HCT116 (cell line): ENCODE results near the gene PRKCD. TPM values are rescaled to one million over a fixed set of nuclear protein-coding genes. Genes with fewer than 3 reads are reported as not detected.

Experiments
- ATAC-seq: fragments of 200-7000 bp; cut with Tn5 transposase; 2 replicates; pipeline ENCODE4 v1.9.1; 2020; ENCODE audit warnings: mild to moderate bottlenecking, moderate library complexity
- BruUV-seq: library from RNA; stranded (reverse); fragments of 400-500 nt; replicated peaks from 2 replicates; lab custom pipeline; 2021; lab: Mats Ljungman, UMichigan
- CTCF ChIA-PET: fragments of 300-600 bp; sonication (Branson Sonifier 250); formaldehyde crosslinking; loops from one replicate; lab custom pipeline; 2021; ENCODE audit warnings: antibody characterized with exemption; lab: Charles Lee
- POLR2A ChIA-PET: fragments of 300-600, 350-600 bp; sonication (Branson Sonifier 250); formaldehyde crosslinking; loops from one replicate; lab custom pipeline; 2021; ENCODE audit warnings: antibody characterized with exemption; lab: Charles Lee
- RAD21 ChIA-PET, 2 experiments: fragments of 300-600 bp; sonication (Branson Sonifier 250); formaldehyde crosslinking; loops; one replicate each; lab custom pipeline; 2023; ENCODE audit warnings: low total read pairs in 2 of 2; ENCODE audit not compliant: uncharacterized antibody in 2 of 2, unreplicated experiment in 2 of 2, low non-redundant PET in 1 of 2; lab: Charles Lee
- DNase-seq: peaks from one replicate; pipeline ENCODE4 v3.0.0-alpha.2; 2010; ENCODE audit warnings: low read depth, low spot score
- H2AFZ ChIP-seq: fragments of 200-600 bp; shearing (Covaris generic), sonication (generic); 2 replicates; pipeline ENCODE4 v1.6.1; 2017; ENCODE audit warnings: low read depth, mixed run types, mixed read lengths, antibody characterized with exemption, low read length; ENCODE audit not compliant: poor library complexity, severe bottlenecking
- H3K27ac ChIP-seq: 2 replicates; pipeline ENCODE4 v1.5.1; 2012; ENCODE audit warnings: low read depth, low read length
- H3K27me3 ChIP-seq: fragments of 200-600 bp; sonication (generic); 2 replicates; pipeline ENCODE4 v1.6.1; 2016; ENCODE audit warnings: mixed run types, low read length, mixed read lengths; ENCODE audit not compliant: insufficient read depth
- H3K36me3 ChIP-seq, 2 experiments: fragments of 200-500 bp in 1 of 2; fragments of 200-600 bp in 1 of 2; sonication (Bioruptor generic) in 1 of 2; sonication (generic) in 1 of 2; 2 replicates each; pipeline versions ENCODE4 v1.5.1 to v1.6.1; 2014 to 2016; ENCODE audit warnings: low read length in 2 of 2, inconsistent platforms in 1 of 2, mixed read lengths in 1 of 2, mixed run types in 1 of 2; ENCODE audit not compliant: insufficient read depth in 2 of 2, control insufficient read depth in 1 of 2
- H3K4me1 ChIP-seq, 2 experiments: fragments of 200-600 bp in 1 of 2; sonication (generic) in 1 of 2; 2 replicates each; pipeline versions ENCODE4 v1.5.1 to v1.6.1; 2012 to 2017; ENCODE audit warnings: low read length in 2 of 2, inconsistent platforms in 1 of 2, mild to moderate bottlenecking in 1 of 2, mixed read lengths in 1 of 2, mixed run types in 1 of 2, moderate library complexity in 1 of 2; ENCODE audit not compliant: insufficient read depth in 2 of 2, control insufficient read depth in 1 of 2
- H3K4me2 ChIP-seq: fragments of 200-600 bp; sonication (generic); 2 replicates; pipeline ENCODE4 v1.6.1; 2017; ENCODE audit warnings: mixed run types, low read length, mixed read lengths
- H3K4me3 ChIP-seq, 2 experiments: fragments of 200-600 bp in 1 of 2; sonication (generic) in 1 of 2; replicated peaks in 1 of 2; 2 replicates each; pipeline ENCODE4 v1.5.1; 2011 to 2016; ENCODE audit warnings: low read length in 2 of 2, control low read depth in 1 of 2, low read depth in 1 of 2, mild to moderate bottlenecking in 1 of 2, mixed read lengths in 1 of 2, mixed run types in 1 of 2
- H3K79me2 ChIP-seq: fragments of 200-600 bp; sonication (generic); 2 replicates; pipeline ENCODE4 v1.6.1; 2017; ENCODE audit warnings: mild to moderate bottlenecking, mixed run types, low read length, moderate library complexity, mixed read lengths; ENCODE audit not compliant: insufficient read depth
- H3K9ac ChIP-seq: fragments of 200-600 bp; sonication (generic); 2 replicates; pipeline ENCODE4 v1.6.1; 2016; ENCODE audit warnings: low read length, mixed read lengths
- H3K9me2 ChIP-seq: fragments of 200-600 bp; sonication (generic), shearing (Covaris generic); 2 replicates; pipeline ENCODE4 v1.6.1; 2017; ENCODE audit warnings: mixed run types, mild to moderate bottlenecking, moderate library complexity; ENCODE audit not compliant: insufficient read depth
- H3K9me3 ChIP-seq, 2 experiments: fragments of 200-500 bp in 1 of 2; fragments of 200-600 bp in 1 of 2; sonication (Bioruptor generic) in 1 of 2; sonication (generic) in 1 of 2; 2 replicates each; pipeline ENCODE4 v1.6.1; 2014 to 2017; ENCODE audit warnings: low read length in 2 of 2, mixed read lengths in 2 of 2, inconsistent platforms in 1 of 2, low read depth in 1 of 2, mild to moderate bottlenecking in 1 of 2, mixed run types in 1 of 2, moderate library complexity in 1 of 2; ENCODE audit not compliant: control insufficient read depth in 1 of 2, insufficient read depth in 1 of 2
- H4K20me1 ChIP-seq: fragments of 200-600 bp; sonication (generic), shearing (Covaris generic); 2 replicates; pipeline ENCODE4 v1.6.1; 2017; ENCODE audit warnings: mixed run types, mild to moderate bottlenecking, moderate library complexity; ENCODE audit not compliant: insufficient read depth
- EGR1 ChIP-seq: IDR thresholded peaks from 2 replicates; pipeline ENCODE4 v1.6.1; 2012; ENCODE audit warnings: low read depth
- EZH2 ChIP-seq: fragments of 200-600 bp; sonication (generic); IDR thresholded peaks from 2 replicates; pipeline ENCODE4 v1.6.1; 2017; ENCODE audit warnings: antibody characterized with exemption, mixed run types
- POLR2A ChIP-seq: IDR thresholded peaks from 2 replicates; pipeline ENCODE4 v1.7.0; 2011; ENCODE audit warnings: borderline replicate concordance; ENCODE audit not compliant: insufficient read depth, insufficient read length; ENCODE audit errors: extremely low read depth
- SIN3A ChIP-seq: IDR thresholded peaks from 2 replicates; pipeline ENCODE4 v1.6.1; 2012; ENCODE audit warnings: low read depth
- SRF ChIP-seq: IDR thresholded peaks from 2 replicates; pipeline ENCODE4 v1.6.1; 2012; ENCODE audit warnings: low read depth
- intact Hi-C: fragments of 100-400 bp; cut with micrococcal nuclease; formaldehyde crosslinking; loops from 2 replicates; pipeline ENCODE4 v1.10.0; 2022
- total RNA-seq: library from RNA; stranded (reverse); gene quantifications from one replicate; pipeline ENCODE4 v1.2.1, GENCODE V29; 2021; ENCODE audit not compliant: unreplicated experiment
- TF ChIP-seq, protein P1 (sequence below): IDR thresholded peaks from 2 replicates; pipeline ENCODE4 v1.6.1; 2012; ENCODE audit warnings: low read depth
- TF ChIP-seq, protein P2 (sequence below): IDR thresholded peaks from 2 replicates; pipeline ENCODE4 v1.6.1; 2012

Gene PRKCD
- total RNA-seq, 1 experiment from 2014 or later, result 34.4 TPM

DNA sequence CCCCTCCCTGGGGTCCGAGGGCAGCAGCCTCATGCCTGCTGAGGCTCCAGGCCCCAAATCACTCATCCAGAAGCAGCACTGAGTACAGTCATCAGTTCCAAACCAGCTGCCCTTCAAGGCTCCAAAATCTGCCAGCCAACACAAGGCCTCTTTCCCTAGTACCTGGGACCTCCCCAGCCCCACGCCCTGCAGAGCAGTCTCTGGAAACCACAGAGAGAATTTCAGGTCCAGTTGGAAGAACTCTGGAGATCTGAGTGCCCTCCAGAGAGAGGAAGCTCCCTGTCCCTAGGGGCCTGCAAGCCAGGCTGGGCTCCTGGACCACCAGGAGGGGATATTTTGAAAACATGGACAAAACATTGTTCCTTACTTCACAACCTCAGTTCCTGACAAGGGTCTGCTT, 68.6 kb downstream of the PRKCD start:
- TF ChIP-seq SIN3A, result no peak
- no peak for TF ChIP-seq EGR1
- no peak for TF ChIP-seq POLR2A
- TF ChIP-seq, protein P1, sequence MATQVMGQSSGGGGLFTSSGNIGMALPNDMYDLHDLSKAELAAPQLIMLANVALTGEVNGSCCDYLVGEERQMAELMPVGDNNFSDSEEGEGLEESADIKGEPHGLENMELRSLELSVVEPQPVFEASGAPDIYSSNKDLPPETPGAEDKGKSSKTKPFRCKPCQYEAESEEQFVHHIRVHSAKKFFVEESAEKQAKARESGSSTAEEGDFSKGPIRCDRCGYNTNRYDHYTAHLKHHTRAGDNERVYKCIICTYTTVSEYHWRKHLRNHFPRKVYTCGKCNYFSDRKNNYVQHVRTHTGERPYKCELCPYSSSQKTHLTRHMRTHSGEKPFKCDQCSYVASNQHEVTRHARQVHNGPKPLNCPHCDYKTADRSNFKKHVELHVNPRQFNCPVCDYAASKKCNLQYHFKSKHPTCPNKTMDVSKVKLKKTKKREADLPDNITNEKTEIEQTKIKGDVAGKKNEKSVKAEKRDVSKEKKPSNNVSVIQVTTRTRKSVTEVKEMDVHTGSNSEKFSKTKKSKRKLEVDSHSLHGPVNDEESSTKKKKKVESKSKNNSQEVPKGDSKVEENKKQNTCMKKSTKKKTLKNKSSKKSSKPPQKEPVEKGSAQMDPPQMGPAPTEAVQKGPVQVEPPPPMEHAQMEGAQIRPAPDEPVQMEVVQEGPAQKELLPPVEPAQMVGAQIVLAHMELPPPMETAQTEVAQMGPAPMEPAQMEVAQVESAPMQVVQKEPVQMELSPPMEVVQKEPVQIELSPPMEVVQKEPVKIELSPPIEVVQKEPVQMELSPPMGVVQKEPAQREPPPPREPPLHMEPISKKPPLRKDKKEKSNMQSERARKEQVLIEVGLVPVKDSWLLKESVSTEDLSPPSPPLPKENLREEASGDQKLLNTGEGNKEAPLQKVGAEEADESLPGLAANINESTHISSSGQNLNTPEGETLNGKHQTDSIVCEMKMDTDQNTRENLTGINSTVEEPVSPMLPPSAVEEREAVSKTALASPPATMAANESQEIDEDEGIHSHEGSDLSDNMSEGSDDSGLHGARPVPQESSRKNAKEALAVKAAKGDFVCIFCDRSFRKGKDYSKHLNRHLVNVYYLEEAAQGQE, result no peak
- TF ChIP-seq SRF, result no peak
- no peak for TF ChIP-seq EZH2
- TF ChIP-seq, protein P2, sequence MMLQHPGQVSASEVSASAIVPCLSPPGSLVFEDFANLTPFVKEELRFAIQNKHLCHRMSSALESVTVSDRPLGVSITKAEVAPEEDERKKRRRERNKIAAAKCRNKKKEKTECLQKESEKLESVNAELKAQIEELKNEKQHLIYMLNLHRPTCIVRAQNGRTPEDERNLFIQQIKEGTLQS, result no peak
- no peaks in the 10 kb centered on the region for H4K20me1 ChIP-seq
- no peak overlapping the region for H3K4me2 ChIP-seq
- ChIA-PET RAD21 (no interaction called here), POLR2A (no interaction called here), CTCF (no interaction called here)
- intact Hi-C loops, result no loop called here
- no peak overlapping the region for H2AFZ ChIP-seq
- no peaks in the 10 kb centered on the region for H3K9me3 ChIP-seq
- peaks cover 51 to 98% of the 10 kb centered on the region in 2 experiments; a peak in 3 of 4 replicates for H3K36me3 ChIP-seq
- H3K9me2 ChIP-seq, result no peaks in the 10 kb centered on the region
- no peak overlapping the region for H3K9ac ChIP-seq
- ATAC-seq (peak; percentile 5; the same call in 1 of the 2 replicates), DNase-seq (no peak)
- no peaks in the 10 kb centered on the region for H3K4me1 ChIP-seq
- BruUV-seq, result no TSS peak
- H3K27me3 ChIP-seq, result no peaks in the 10 kb centered on the region
- H3K79me2 ChIP-seq, result peaks cover 24% of the 10 kb centered on the region
- peak overlapping the region; percentile 12; the same call in 1 of the 2 replicates for H3K27ac ChIP-seq
- H3K4me3 ChIP-seq, result no peak overlapping the region
